ENCODE measurements around the gene IFNGR1. TPM values are rescaled to one million over a fixed set of nuclear protein-coding genes. Genes with fewer than 3 reads are reported as not detected.

IFNGR1 gene
- total RNA-seq, 3 donors from 2014 or later, result 126 to 207 (median 144) TPM

GRCh38 chr6:137230547-137230946 lies 11.4 kb upstream of the IFNGR1 start:
- TF ChIP-seq POLR2A (IDR thresholded peaks at IDR 0.05) (no peak), CTCF (IDR thresholded peaks at IDR 0.05) (no peak), POLR2AphosphoS5 (IDR thresholded peaks at IDR 0.05) (no peak)
- peaks cover 3 to 5% of the 10 kb centered on the region in 2 donors for H3K4me1 ChIP-seq
- no peaks in the 10 kb centered on the region for H3K9me3 ChIP-seq
- no peak for DNase-seq (ENCODE audit: low spot score in 2 of 2)
- H3K27me3 ChIP-seq, result no peaks in the 10 kb centered on the region
- no peak overlapping the region for H3K27ac ChIP-seq
- intact Hi-C loops (cut with DNase I; ENCODE audit: low total_unique reads), result no loop called here
- H3K36me3 ChIP-seq, result no peaks in the 10 kb centered on the region
- H3K4me3 ChIP-seq, result no peak overlapping the region

- no peak for DNase-seq (ENCODE audit: low spot score in 2 of 2)
- Histone ChIP-seq H3K27me3 (no peaks in the 10 kb centered on the region), H3K36me3 (no peaks in the 10 kb centered on the region), H3K27ac (peak overlapping the region in 1 of 2 donors; percentile 23), H3K4me3 (no peak overlapping the region), H3K4me1 (peaks cover 2 to 3% of the 10 kb centered on the region in 2 donors), H3K9me3 (no peaks in the 10 kb centered on the region)
- intact Hi-C loops (cut with DNase I; ENCODE audit: low total_unique reads), result no loop called here
- no peak for TF ChIP-seq CTCF (IDR thresholded peaks at IDR 0.05)
- no peak for TF ChIP-seq POLR2A (IDR thresholded peaks at IDR 0.05)
- TF ChIP-seq POLR2AphosphoS5 (IDR thresholded peaks at IDR 0.05), result no peak
These were observed 10.0 kb upstream of the IFNGR1 start for GRCh38 chr6:137229075-137229759.

GRCh38 chr6:137227871-137228302 lies 8.7 kb upstream of the IFNGR1 start:
- TF ChIP-seq POLR2A (IDR thresholded peaks at IDR 0.05) (no peak), CTCF (IDR thresholded peaks at IDR 0.05) (no peak), POLR2AphosphoS5 (IDR thresholded peaks at IDR 0.05) (no peak)
- DNase-seq (ENCODE audit: low spot score in 2 of 2), result no peak
- H3K27ac ChIP-seq, result peak overlapping the region; percentile 45 to 62
- intact Hi-C loops (cut with DNase I; ENCODE audit: low total_unique reads), result no loop called here
- H3K4me1 ChIP-seq, result no peaks in the 10 kb centered on the region
- H3K36me3 ChIP-seq, result no peaks in the 10 kb centered on the region
- no peak overlapping the region for H3K4me3 ChIP-seq
- H3K9me3 ChIP-seq, result no peaks in the 10 kb centered on the region
- H3K27me3 ChIP-seq, result no peaks in the 10 kb centered on the region

- Histone ChIP-seq H3K4me1 (peaks cover 0 to 3% of the 10 kb centered on the region in 2 donors), H3K4me3 (no peak overlapping the region), H3K27me3 (no peaks in the 10 kb centered on the region), H3K27ac (no peak overlapping the region), H3K36me3 (no peaks in the 10 kb centered on the region), H3K9me3 (no peaks in the 10 kb centered on the region)
- intact Hi-C loops (cut with DNase I; ENCODE audit: low total_unique reads), result no loop called here
- DNase-seq (ENCODE audit: low spot score in 2 of 2), result no peak
- TF ChIP-seq CTCF (IDR thresholded peaks at IDR 0.05) (no peak), POLR2AphosphoS5 (IDR thresholded peaks at IDR 0.05) (no peak), POLR2A (IDR thresholded peaks at IDR 0.05) (no peak)
These were observed 7.5 kb upstream of the IFNGR1 start for GRCh38 chr6:137226697-137227096.

GRCh38 chr6:137224799-137225198 lies 5.6 kb upstream of the IFNGR1 start:
- intact Hi-C loops (cut with DNase I; ENCODE audit: low total_unique reads), result no loop called here
- no peaks in the 10 kb centered on the region for H3K27me3 ChIP-seq
- no peak for DNase-seq (ENCODE audit: low spot score in 2 of 2)
- H3K36me3 ChIP-seq, result no peaks in the 10 kb centered on the region
- H3K4me3 ChIP-seq, result no peak overlapping the region
- H3K9me3 ChIP-seq, result no peaks in the 10 kb centered on the region
- H3K27ac ChIP-seq, result peak overlapping the region in 1 of 2 donors; percentile 64
- peaks cover 0 to 7% of the 10 kb centered on the region in 2 donors for H3K4me1 ChIP-seq
- TF ChIP-seq POLR2A (IDR thresholded peaks at IDR 0.05) (no peak), CTCF (IDR thresholded peaks at IDR 0.05) (no peak), POLR2AphosphoS5 (IDR thresholded peaks at IDR 0.05) (no peak)

Data from breast epithelium (tissue), 4 donors.